HG03354 (cell line): Measurements from ENCODE around the gene RAD51B.

Experiments
- ATAC-seq: cut with Tn5 transposase; IDR thresholded peaks from one replicate; pipeline ENCODE4 v1.9.1; 2021; ENCODE audit warnings: mild to moderate bottlenecking; ENCODE audit not compliant: unreplicated experiment, poor library complexity, severe bottlenecking

Gene RAD51B

GRCh38 chr14:67831113-67831512, 11.5 kb downstream of the RAD51B start:
- no peak for ATAC-seq

- ATAC-seq = no peak
Measured at GRCh38 chr14:67833403-67833802, 13.8 kb downstream of the RAD51B start.

- no peak for ATAC-seq
Measured at GRCh38 chr14:67835596-67835995, 16.0 kb downstream of the RAD51B start.

GRCh38 chr14:67837011-67837624, 17.5 kb downstream of the RAD51B start:
- ATAC-seq = no peak

GRCh38 chr14:67846029-67846610, 26.5 kb downstream of the RAD51B start:
- ATAC-seq = no peak

- no peak for ATAC-seq
Measured at GRCh38 chr14:67850066-67850830, 30.7 kb downstream of the RAD51B start.

GRCh38 chr14:67851785-67852410, 32.3 kb downstream of the RAD51B start:
- ATAC-seq = no peak

- no peak for ATAC-seq
Measured at GRCh38 chr14:67852926-67853604, 33.5 kb downstream of the RAD51B start.

- no peak for ATAC-seq
Measured at GRCh38 chr14:67853715-67854114, 34.1 kb downstream of the RAD51B start.

- ATAC-seq = no peak
Measured at GRCh38 chr14:67856827-67857226, 37.2 kb downstream of the RAD51B start.

GRCh38 chr14:67857778-67858350, 38.3 kb downstream of the RAD51B start:
- no peak for ATAC-seq

GRCh38 chr14:67859169-67859749, 39.7 kb downstream of the RAD51B start:
- ATAC-seq = no peak

GRCh38 chr14:67863223-67863622, 43.6 kb downstream of the RAD51B start:
- ATAC-seq = no peak

GRCh38 chr14:67875175-67876006, 55.8 kb downstream of the RAD51B start:
- no peak for ATAC-seq

GRCh38 chr14:67879026-67879425, 59.4 kb downstream of the RAD51B start:
- ATAC-seq = no peak

GRCh38 chr14:67881225-67881624, 61.6 kb downstream of the RAD51B start:
- peak; percentile 83 for ATAC-seq

- ATAC-seq = no peak
Measured at GRCh38 chr14:67882986-67883555, 63.5 kb downstream of the RAD51B start.

- no peak for ATAC-seq
Measured at GRCh38 chr14:67883717-67884116, 64.1 kb downstream of the RAD51B start.
